CD4-positive, alpha-beta T cell treated with Interleukin-4 for 4 hours (primary cell): ENCODE results near the gene MMP25.
"Not testable (repeated sequence)": the region's sequence is repeated elsewhere in the genome, so short reads cannot be mapped to it uniquely, and the experiment has no call there.

Source experiments
- DNase-seq: peaks from one replicate; pipeline ENCODE4 v3.0.0-alpha.2; 2020

The MMP25 gene

DNA sequence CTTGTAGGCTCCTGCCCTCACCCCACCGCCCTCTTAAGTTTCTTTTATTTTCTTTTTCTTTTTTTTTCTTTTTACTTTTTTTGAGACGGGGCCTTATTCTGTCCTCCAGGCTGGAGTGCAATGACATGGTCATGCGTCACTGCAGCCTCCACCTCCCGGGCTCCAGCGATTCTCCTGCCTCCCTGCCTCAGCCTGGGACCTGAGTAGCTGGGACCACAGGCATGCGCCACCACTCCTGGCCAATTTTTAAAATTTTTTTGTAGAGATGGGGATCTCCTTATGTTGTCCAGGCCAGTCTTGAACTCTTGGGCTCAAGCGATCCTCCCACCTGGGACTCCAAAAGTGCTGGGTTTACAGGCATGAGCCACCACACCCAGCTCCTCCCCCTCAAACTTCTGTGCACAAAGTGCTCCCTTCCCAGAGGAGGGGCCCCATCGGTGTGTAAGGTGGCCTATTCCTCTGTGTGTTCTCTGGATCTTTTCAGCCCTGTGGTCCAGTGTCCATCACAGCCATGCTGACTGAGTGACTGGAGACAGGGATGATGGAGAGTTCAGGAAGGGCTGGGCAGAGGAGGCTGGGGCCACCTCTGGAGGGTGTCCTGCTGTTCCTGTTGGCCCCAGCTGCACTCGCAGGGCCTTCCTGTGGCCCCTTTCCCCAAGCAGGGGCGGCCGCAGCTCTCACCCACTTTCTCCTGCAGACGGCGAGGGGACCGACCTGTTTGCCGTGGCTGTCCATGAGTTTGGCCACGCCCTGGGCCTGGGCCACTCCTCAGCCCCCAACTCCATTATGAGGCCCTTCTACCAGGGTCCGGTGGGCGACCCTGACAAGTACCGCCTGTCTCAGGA is 10.2 kb downstream of the MMP25 start:
- DNase-seq: no peak

DNA sequence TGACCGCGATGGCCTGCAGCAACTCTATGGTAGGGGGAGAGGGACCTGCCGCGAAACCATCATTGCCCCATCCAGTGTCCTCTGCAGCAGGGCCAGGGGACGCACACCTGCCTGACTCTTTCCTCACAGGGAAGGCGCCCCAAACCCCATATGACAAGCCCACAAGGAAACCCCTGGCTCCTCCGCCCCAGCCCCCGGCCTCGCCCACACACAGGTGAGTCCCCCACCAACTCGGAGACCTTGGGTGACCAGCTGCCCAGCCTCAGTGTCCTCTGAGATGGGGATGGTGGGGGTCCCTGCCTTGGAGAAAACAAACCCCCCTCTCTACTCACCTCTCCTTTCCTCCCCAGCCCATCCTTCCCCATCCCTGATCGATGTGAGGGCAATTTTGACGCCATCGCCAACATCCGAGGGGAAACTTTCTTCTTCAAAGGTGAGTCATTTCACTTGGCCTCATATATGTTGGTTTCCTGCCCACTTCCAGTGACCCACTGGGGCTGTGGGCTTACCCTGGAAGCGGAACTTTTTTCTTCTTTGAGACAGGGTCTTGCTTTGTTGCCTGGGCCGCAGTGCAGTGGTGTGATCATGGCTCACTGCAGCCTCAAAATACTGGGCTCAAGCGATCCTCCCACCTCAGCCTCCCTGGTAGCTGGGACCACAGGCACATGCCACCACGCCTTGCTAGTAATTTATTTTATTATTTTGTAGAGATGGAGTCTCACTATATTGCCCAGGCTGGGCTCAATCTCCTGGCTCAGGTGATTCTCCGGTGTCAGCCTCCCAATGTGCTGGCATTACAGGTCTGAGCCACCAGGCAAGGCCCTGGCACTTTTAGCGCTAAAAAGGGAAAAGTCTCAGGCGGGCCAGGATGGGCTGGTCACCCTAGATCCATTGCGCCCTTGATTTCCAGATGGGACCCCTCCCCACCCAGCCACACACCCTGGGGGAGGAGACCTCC is 11.1 kb downstream of the MMP25 start:
- no peak for DNase-seq

DNA sequence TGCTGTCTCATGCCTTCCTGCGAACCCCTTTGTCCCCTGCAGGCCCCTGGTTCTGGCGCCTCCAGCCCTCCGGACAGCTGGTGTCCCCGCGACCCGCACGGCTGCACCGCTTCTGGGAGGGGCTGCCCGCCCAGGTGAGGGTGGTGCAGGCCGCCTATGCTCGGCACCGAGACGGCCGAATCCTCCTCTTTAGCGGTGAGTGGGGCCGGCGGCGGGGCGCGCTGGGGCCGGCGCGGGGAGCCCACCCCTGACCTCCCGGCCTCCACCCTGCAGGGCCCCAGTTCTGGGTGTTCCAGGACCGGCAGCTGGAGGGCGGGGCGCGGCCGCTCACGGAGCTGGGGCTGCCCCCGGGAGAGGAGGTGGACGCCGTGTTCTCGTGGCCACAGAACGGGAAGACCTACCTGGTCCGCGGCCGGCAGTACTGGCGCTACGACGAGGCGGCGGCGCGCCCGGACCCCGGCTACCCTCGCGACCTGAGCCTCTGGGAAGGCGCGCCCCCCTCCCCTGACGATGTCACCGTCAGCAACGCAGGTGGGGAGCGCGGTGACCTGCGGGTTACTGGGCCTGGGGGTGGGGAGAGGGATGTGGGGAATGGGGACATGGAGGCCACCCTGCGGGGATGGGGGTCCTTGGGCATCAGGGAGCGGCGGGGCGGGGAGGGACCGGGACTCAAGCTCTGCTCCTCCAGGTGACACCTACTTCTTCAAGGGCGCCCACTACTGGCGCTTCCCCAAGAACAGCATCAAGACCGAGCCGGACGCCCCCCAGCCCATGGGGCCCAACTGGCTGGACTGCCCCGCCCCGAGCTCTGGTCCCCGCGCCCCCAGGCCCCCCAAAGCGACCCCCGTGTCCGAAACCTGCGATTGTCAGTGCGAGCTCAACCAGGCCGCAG is 12.0 kb downstream of the MMP25 start:
- peak; percentile 45 for DNase-seq

DNA sequence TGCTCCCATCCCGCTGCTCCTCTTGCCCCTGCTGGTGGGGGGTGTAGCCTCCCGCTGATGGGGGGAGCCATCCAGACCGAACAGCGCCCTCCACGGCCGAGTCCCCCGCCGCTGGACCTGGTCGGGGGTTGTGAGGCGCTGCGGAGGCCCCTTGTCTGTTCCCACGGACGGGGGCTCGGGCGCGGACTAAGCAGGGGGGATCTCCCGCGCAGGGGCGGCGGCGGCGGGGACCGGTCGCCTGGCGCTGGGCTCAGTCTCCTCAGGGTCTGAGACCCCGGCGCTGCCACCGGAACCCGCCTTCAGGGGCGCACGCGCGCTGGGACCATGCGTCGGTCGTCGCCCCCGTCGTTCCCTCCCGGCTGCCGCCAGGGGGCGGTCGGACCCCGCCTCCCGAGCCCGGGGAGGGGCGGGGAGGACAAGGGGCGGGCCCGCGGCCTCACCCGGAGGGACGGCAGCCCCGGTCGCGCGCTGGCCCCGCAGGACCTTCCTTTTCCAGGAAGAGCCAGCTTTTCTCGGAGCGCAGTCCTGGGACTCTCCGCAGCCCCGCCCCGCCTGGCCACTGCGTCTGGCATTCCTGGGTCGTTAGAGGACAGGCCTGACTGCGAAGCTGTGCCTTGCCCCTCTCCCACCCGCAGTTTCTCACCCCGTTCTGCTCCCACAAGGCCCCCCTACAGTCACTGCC is 12.8 kb downstream of the MMP25 start:
- peak; percentile 78 for DNase-seq

DNA sequence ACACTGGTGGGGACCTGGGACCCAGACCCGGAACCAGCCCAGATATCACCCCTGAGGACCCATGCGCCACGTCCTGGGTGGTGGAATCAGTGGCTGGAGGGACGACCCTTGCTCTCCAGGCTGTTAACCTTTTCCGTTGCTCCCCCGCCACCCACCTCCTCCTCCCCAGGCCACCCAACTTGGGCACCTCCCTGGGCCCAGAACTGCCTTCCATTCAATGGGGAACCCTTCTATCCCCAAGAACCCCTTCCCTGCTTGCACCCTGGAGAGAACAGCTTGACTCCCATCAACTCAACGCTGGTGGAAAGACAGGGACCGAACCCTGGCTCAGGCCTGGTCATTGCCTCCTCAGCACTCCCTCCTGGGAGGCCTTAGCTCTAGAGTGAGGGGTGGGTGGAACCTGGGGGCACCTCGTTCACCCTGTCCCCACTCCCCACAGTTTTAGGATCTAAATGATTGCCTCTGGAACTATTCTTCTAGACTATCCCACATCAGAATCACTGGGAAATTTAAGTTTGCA is 13.4 kb downstream of the MMP25 start:
- no peak for DNase-seq

DNA sequence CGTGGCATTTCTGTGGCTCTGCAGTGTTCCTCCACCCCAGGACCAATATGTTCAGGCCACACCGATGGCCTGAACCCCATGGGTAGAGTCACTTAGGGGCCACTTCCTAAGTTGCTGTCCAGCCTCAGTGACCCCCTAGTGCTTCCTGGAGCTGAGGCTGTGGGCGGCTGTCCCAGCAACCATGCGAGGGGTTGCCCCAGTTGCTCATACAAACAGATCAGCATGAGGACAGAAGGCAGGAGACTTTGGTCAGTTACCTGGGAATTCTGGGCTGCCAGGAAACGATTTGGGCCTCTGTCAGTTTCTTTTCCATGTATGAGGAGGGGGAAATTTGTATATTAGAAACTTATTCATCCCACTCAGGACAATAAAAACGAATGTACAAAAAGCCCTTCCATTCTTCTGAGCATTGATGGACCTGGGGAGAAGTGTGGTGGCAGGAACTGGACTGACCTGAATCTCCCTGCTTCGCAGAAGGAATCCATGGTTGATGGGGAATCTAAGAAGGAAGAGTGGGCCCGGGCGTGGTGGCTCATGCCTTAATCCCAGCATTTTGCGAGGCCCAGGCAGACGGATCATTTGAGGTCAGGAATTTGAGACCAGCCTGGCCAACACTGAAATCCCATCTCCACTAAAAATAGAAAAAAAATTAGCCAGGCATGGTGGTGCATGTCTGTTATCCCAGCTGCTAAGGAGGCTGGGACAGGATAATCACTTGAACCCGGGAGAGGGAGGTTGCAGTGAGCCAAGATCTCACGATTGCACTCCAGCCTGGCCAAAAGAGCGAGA is 14.2 kb downstream of the MMP25 start:
- DNase-seq: no peak

DNA sequence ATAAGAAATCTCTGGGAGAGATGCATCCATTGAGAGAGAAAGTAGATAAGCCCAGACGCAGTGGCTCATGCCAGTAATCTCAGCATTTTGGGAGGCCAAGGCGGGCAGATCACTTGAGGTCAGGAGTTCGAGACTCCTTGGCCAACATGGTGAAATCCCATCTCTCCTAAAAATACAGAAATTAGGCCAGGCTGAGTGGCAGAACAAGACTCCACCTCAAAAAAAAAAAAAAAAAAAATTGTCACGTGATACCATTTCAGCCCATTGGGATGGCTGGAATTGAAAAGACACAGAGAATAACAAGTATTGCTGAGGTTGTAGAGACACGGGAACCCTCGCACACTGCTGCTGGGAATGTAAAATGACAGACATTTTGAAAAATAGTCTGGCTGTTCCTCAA is 16.2 kb downstream of the MMP25 start:
- DNase-seq: no peak

DNA sequence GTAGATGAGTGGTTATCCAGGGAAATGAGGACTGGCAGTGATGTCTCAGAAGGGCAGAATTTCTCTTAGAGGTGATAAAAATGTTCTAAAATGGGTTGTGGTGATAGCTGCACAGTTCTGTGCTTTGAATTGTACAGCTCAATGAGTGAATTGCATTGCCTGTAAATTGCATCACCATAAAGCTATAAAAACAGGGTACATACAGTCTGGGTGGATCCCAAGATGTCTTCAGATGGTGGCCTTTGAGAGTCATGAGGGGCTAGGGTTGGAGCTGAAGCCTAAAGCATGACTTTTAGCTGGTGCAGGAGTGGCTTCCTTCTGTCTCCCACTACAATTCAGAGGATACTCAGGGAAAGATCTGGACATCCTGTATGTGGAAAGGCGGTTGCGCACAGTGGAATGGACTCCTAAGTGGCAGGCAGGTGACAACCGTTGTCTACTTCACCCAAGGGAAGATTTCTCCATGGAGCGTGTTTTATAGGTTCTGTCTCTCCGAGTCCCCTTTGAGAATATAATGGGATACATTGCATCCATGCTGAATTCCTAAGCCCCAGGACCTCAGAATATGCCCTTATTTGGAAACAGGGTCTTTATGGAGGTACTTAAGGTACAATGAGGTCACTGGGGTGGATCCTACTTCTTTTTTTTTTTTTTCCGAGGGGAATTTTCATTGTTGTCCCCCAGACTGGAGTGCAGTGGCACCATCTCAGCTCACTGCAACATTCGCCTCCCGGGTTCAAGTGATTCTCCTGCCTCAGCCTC is 17.4 kb downstream of the MMP25 start:
- no peak for DNase-seq

DNA sequence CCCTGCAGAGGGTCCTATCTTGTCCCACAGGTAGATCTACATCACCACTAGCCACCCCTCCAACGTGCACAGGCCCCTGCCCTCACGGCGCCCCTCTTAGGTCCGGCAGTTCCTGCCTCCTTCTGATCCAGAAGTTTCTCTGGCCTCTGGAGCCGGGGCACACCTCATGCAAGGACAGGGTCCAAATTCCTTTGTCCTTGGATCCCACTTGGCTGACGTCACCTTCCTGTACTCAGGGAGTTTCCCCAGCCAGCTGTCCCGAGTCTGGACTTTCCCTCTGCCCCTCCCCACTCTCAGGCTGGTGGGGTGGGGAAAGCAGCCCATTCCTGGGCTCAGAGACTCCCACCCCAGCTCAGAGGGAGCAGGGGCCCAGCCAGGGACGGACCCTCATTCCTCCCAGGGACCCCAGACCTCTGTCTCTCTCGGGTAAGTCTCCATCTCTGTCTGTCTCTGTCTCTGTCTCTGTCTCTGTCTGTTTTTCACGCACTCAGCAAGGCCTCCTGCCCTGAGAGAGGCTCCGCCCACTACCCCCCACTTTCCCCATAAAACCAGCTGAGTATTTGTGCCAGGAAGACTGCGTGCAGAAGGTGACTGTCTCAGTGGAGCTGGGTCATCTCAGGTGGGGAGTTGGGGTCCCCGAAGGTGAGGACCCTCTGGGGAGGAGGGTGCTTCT is 18.8 kb downstream of the MMP25 start, which contains the start of gene IL32:
TSS of gene IL32 (plus strand) at position 572 of the 673 bp plus-strand sequence. CDS start 172 bp downstream, outside the sequence.
- DNase-seq: peak; percentile 82

DNA sequence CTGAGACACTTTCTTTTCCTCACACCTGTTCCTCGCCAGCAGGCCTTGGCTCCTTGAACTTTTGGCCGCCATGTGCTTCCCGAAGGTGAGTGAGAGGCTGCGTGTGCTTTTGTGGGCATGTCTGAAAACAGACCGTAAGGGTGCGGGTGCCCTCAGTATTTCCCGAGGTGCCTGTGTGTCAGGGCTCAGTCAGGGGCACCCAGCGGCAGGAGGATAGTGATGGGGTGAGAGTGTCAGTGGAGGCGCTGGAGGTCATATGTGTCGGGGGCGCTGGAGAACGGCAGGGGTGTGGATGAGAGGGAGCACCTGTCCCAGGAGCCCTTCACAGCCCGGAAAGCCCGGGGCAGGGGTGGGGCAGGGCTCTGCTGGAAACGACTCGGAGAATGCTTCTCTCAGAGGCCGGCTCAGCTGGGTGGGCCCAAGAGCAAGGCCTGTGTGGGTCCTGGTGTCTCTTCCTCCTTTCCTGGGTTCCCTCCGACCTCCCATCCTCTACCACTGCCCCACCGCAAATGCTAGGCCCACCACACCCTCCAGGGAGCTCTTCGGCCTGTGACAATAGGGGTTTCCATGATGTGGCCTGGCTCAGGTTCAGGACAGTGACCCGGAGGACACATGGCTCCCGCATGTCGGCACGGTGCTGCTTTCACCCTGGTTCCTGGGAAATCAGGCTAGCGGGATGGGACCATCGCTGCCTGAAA is 19.5 kb downstream of the MMP25 start:
- DNase-seq: no peak

DNA sequence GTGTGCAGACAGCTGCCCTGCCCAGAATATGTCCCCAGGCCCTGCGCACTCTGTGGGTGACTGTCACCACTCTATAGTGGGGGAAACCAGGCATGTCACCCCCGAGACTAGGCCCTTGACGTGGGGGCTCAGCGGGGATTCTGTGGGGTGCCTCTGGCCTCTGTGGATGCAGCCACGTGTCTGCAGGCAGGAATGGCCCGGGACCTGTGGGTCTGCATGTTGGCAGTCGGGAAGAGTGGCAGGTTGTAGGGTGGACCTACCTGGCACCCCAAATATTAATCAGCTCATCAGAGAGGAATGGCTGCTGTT is 20.0 kb downstream of the MMP25 start:
- DNase-seq: no peak

DNA sequence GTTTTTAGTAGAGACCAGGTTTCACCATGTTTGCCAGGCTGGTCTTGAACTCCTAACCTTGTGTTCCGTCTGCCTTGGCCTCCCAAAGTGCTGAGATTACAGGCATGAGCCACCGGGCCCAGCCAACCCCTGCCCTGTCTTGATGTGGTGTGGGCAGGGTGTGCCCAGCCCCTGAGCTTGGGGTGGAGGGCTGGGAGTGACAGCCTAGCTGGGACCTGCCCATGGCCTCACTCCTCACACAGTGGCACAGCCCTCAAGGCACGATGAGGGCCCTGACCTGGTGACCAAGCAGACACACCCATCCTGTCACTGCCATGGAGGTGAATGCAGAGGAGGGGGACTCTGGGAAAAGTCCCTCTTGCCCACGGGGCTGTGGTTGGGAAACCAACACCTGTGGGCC is 22.1 kb downstream of the MMP25 start:
- DNase-seq: peak; percentile 40

DNA sequence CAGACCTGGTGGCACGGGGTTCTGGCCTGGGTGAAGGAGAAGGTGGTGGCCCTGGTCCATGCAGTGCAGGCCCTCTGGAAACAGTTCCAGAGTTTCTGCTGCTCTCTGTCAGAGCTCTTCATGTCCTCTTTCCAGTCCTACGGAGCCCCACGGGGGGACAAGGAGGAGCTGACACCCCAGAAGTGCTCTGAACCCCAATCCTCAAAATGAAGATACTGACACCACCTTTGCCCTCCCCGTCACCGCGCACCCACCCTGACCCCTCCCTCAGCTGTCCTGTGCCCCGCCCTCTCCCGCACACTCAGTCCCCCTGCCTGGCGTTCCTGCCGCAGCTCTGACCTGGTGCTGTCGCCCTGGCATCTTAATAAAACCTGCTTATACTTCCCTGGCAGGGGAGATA is 22.8 kb downstream of the MMP25 start:
- not testable (repeated sequence) for DNase-seq

DNA sequence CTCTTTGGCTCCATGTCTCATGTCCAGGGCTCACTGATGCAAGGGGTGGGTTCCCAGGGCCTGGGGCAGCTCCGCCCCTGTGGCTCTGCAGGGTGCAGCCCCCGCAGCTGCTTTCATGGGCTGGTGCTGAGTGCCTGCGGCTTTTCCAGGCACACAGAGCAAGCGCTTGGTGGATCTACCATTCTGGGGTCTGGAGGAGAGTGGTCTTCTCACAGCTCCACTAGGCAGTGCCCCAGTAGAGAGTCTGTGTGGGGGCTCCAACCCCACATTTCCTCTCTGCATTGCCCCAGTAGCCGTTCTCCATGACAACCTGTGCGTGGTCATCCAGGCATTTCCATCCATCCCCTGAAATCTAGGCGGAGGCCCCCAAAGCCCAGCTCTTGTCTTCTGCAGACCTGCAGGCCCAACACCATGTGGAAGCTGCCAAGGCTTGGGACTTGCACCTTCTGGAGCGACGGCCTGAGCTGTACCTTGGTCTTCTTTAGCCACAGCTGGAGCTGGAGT is 24.3 kb downstream of the MMP25 start:
- no peak for DNase-seq

DNA sequence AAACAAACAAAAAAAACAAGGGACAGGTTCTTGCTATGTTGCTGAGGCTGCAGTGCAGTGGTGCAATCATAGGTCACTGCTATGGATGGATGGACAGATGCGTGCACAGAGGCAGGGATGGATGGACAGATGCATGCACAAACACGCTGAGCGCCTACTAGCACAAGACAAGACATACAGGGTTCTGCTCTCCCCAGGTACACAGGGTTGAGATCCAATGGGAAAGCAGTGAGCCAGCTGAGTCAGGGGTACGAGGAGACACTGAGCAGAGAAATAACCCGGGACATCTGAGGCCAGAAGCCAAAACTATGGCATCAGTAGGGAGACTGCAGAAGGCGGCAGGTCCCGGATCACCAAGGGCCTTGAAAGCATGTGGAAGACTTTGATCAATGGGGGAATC is 25.3 kb downstream of the MMP25 start:
- no peak for DNase-seq

DNA sequence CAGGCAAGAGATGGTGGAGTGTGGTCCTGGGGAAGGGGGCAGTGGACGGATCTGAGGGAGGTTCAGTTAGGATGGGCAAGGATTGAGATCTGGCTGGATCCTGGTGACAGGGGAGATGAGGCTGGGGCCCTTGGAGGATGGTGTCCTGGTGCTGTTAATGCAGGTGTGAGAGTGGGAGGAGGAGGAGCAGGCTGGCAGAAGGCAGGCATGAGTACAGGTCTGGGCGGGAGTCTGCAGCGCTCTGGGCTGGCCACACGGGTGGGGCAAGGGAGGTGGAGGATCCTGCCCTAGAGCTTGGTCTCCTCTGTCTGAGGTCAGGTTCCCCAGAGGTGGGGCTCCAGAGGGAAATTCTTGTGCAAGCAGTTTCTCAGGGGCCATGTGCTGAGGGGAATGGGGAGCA is 25.8 kb downstream of the MMP25 start:
- not testable (repeated sequence) for DNase-seq

DNA sequence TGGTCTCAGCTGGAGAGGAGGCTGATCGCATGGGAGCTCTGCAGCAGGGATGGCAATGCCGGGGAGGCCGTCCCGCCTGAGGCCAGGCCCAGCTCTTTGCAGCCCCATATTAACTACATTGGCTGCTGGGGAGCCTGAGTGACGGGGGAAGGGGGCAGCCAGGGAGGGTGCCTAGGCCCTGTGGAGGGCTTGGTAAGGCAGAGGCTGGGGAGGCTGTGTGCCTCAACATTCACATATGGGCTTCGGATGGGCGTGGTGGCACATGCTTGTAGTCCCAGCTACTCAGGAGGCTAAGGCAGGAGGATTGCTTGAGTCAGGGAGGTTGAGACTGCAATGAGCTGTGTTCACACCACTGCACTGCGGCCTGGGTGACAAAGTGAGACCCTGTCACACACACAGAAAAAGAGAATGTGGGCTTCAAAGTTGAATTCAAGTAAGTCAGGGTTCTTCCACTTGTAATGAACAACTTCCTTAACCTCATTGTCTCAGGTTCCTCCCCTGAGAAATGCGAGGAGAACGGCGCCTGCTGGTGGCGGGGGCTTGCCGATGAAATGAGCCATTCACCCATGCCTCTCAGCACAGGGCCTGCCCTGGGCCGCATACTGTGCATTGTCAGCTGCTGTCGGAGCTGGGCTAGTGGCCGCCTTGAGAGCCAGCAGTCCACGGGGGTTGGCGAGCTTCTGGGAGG is 26.4 kb downstream of the MMP25 start:
- DNase-seq: peak; percentile 77

DNA sequence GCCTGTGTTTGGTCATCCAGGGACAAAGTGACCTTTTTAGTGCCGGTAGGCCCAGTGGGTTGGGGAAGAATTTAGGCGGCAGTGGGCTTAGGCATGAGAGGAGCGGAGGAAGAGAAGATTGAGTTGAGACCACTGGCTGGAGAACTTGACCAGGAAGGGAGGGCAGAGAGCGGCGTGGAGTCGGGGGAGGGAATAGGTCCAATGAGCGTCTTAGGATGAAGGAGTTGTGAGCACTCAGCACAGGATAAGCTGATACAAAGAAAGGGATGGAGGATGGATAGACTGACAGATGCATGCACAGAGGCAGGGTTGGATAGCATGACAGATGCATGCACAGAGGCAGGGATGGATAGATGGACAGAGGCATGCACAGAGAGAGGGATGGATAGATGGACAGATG is 27.1 kb downstream of the MMP25 start:
- no peak for DNase-seq
